HFF-Myc (cell line): Measurements from ENCODE around the gene POLR3F.
A peak's percentile ranks its signal among the peaks of the same experiment; 100 is the strongest.

Experiments used
- DNase-seq: peaks from one replicate; pipeline ENCODE4 v3.0.0-alpha.2; 2011; ENCODE audit warnings: low read depth; ENCODE audit errors: extremely low read depth
- H3K4me3 ChIP-seq: replicated peaks from 2 replicates; pipeline ENCODE4 v1.5.1; 2011; ENCODE audit warnings: low read depth, mild to moderate bottlenecking, control low read depth, low read length
- CTCF ChIP-seq: IDR thresholded peaks from 2 replicates; pipeline ENCODE4 v1.5.1; 2012; ENCODE audit warnings: mild to moderate bottlenecking, low read depth, low read length, control low read depth; ENCODE audit errors: missing control alignments

POLR3F gene

DNA sequence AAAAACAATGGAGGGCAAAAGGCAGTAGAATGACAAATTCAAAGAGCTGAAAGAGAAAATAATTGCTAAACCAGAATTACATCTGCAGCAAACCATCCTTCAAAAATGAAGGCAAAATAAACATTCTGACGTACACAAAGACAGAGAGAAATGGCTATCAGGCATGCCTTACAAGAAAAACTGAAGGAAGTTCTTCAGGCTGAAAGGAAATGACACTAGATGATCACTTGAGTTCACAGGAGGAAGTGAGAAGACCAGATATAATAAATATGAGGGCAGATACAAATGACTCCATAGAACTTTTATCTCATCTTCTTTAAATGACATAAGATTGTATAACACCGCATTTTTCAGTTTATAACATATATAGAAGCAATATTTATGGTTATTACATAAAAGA, 30.3 kb upstream of the POLR3F start:
- H3K4me3 ChIP-seq = no peak overlapping the region
- TF ChIP-seq CTCF = no peak
- DNase-seq = no peak

- TF ChIP-seq CTCF = no peak
- H3K4me3 ChIP-seq = no peak overlapping the region
- no peak for DNase-seq
Measured at GRCh38 chr20:18440403-18440802, 26.8 kb upstream of the POLR3F start.

- no peak for TF ChIP-seq CTCF
- DNase-seq = peak; percentile 11
- no peak overlapping the region for H3K4me3 ChIP-seq
Measured at GRCh38 chr20:18443886-18444285, 23.3 kb upstream of the POLR3F start.

DNA sequence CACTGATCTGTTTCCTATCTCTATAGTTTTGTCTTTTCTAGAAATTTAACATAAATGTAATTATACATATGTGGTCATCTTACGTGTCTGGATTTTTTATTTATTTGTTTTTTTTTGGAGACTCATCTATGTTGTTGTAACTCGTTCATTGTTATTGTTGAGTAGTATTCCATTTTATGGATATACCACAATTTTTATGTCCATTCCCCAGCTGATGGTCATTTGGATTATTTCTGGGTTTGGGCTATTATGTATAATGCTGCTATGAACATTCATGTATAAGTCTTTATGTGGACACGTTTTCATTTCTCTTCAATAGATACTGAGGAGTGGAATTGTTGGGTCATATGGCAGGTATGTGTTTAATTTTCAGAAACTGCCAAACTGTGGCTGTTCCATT, 10.6 kb upstream of the POLR3F start:
- DNase-seq = no peak
- no peak for TF ChIP-seq CTCF

DNA sequence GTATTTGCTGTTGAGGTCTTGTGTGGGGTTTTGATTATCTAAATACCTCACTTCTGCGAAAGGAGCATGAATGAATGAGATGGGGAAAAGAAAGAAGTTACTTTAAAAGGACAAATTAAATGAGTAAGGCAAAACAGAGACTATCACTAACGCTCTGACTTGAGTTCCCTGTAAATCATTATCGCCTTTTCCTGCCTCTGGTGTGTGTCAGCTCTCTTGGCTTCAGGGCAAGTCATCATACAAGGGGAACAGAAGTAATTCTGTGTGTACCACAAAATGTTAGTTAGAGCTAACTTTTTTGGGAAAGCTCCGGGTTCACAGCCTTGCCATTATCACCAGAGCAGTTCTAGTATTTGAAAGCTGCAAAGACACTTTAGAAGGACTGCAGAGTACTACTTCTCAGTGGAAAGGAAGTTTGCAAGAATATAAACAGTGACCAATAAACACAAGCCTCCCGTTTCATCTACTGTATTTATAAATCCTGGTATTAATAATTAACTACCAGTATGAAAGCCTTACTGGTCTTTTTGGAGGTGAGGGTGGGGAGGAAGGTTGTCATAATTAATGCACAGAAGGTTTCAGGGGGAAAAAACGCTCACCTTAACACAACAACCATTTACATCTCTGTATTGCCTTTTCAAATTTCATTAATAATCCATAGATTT, 1.5 kb upstream of the POLR3F start:
- H3K4me3 ChIP-seq = peak overlapping the region; percentile 68
- no peak for DNase-seq
- TF ChIP-seq CTCF = no peak

More for the DNA sequence above, 10.6 kb upstream of the POLR3F start:
- no peak overlapping the region for H3K4me3 ChIP-seq

- DNase-seq = no peak
- no peak for TF ChIP-seq CTCF
- peak overlapping the region; percentile 68 for H3K4me3 ChIP-seq
Measured at GRCh38 chr20:18466574-18466893, 656 bp upstream of the POLR3F start.

- H3K4me3 ChIP-seq = no peak overlapping the region
- DNase-seq = no peak
- TF ChIP-seq CTCF = no peak
Measured at GRCh38 chr20:18477218-18477617, 10.0 kb downstream of the POLR3F start.
